Measurements from ENCODE around the gene SLC24A3.

DNA sequence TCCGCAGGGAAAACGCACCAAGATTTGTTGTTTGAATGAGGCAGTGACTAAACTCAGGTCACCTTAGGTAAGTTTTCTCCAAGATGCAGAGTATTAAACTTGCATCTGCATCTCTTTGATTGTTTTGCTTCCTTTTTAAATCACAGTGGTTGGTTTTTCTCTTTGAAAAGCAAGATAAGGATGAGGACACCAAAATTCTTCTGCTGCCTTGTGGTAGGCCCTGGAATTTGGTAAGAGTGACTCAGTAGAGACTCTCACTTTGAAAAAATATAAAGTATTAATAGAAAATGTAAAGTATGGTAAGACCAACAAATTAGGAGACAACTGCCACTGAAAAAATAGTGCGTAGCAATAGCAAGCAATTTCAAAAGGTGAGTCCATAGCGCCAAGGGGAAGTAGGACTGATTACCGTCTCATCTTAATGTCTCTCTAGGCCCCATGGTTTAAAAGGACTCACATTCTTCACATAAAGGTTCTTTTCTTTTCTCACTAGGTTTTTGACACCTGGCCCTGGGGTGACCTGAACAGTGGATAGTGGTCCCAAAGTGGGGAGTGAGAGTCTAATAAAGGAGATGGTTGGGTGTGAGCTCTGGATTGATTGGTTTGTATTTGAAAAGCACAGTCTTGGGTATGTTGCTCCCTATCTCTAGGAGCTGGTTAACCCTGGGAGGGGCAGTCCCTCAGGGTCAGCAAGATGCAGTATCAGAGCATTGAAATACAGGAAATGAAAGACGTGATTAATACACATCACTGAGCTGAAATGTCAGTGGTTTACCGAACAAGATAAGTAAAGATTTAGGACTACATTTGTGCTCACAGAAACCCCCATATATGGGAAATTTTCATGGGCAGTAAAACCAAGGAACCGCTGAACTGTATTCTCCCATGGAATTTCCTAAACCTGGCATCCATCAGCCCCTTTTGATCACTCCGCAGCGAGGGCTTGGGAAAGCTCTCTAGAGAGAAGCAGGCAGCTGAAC lies 221.2 kb downstream of the SLC24A3 start:
- TF ChIP-seq, protein P1, sequence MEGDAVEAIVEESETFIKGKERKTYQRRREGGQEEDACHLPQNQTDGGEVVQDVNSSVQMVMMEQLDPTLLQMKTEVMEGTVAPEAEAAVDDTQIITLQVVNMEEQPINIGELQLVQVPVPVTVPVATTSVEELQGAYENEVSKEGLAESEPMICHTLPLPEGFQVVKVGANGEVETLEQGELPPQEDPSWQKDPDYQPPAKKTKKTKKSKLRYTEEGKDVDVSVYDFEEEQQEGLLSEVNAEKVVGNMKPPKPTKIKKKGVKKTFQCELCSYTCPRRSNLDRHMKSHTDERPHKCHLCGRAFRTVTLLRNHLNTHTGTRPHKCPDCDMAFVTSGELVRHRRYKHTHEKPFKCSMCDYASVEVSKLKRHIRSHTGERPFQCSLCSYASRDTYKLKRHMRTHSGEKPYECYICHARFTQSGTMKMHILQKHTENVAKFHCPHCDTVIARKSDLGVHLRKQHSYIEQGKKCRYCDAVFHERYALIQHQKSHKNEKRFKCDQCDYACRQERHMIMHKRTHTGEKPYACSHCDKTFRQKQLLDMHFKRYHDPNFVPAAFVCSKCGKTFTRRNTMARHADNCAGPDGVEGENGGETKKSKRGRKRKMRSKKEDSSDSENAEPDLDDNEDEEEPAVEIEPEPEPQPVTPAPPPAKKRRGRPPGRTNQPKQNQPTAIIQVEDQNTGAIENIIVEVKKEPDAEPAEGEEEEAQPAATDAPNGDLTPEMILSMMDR (IDR thresholded peaks at IDR 0.05): no peak
- TF ChIP-seq EP300 (IDR thresholded peaks at IDR 0.05) (no peak), POLR2AphosphoS5 (IDR thresholded peaks at IDR 0.05) (no peak), POLR2A (IDR thresholded peaks at IDR 0.05) (no peak)

All from sigmoid colon (tissue), 4 donors.